Activated CD4-positive, alpha-beta T cell treated with anti-CD3 and anti-CD28 coated beads, Interleukin-2, amount 50 U/mL, for 48 hours (primary cell): ENCODE data around the gene TMEM116.
"Not testable (repeated sequence)": the region's sequence is repeated elsewhere in the genome, so short reads cannot be mapped to it uniquely, and the experiment has no call there.

Source experiments
- DNase-seq, 2 experiments: peaks; one replicate each; pipeline ENCODE4 v3.0.0-alpha.2; 2020

TMEM116 gene

DNA sequence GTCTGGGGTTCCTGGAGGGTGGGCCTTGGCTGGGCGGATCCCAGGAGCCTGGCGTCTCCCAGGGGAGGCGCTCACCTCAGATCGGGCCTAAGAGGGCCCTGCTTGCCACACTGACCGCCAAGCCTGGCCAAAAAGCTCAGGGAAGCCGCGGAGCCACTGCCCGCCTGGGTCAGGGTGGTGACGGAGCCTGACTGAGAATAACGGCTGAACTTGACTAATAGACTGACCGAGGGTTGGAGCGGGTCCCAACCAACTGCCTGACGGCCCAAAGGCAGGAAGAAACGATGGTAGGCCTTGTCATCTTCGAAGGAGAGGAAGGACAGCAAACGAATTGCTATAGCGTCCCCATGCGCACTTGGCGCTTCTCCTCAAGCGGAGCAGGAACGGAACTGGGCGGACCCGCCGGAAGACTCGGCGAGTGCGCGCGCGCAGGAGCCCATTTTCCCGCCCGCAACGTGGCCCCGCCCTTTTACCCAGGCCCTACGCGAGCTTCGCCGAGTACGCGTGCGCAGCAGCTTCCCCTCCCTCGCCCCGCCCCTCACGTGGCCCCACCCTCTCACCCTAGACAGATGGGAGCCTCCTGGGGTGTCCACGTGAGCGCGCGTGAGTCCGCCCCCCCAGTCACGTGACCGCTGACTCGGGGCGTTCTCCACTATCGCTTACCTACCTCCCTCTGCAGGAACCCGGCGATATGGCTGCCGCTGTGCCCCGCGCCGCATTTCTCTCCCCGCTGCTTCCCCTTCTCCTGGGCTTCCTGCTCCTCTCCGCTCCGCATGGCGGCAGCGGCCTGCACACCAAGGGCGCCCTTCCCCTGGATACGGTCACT is at the start of gene TMEM116, which contains the start of gene ERP29:
TMEM116 (minus strand) TSS at position 391 of the 826 bp plus-strand sequence. CDS start 7,895 bp downstream, outside the sequence.
ERP29 (plus strand) TSS at position 652 of the 826 bp plus-strand sequence; CDS start at position 692, 40 bp downstream.
- peak; percentile 100 for DNase-seq

DNA sequence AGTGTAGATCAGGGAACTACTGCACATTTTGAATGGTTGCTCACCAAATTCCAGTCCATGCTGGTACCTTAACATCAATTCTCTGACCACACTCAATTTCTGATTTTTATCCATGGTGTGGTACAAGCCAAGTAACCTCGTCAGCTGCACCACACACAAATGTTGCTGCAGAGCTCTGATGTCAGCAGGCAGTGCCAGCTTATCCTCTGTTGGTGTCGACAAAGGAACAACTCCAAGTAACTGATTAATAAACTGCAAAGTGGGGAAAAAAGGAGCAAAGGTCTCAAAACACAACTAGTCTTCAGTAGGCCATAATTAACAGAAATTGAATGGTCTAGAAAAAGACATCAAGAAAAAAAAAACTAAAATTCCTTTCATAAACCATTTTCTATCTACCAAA is 48.2 kb upstream of the TMEM116 start:
- no peak for DNase-seq

DNA sequence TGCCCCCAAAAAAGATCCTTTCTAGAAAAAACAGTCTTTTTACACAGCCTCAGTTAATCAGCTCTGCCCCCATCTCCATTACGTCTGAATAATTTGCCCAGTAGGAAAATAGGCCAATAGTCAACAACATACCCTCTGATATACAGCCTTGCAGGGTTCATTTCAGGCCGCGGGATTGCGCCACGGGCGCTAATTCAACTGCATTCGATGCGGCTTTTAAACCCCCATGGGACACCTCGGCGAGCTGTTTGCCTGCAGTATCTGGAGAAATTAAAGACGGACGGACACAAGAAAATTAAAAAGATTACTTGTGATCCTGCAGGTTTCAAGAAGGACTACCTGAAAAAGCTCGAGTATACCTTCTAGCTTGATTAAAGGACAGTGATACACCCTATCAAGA is 36.4 kb upstream of the TMEM116 start:
- DNase-seq: no peak

DNA sequence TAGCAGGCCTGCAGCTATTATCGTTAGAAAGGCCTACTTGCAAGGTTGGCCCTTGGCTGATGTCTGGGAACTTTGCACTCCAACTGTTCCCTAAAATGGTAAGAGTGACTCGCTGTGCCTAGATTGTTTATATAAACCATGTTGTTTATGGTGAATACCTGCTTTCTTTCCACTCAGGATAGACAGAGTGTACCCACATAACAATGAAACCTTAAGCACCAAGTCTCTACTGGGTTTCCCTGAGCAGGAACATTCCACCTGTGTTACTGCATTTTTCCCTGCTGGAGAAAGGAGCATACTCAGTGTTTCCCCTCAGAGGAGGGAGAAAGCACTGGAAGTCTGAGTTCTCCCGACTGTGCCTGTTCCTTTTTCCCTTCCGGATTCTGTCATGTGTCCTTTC is 33.0 kb upstream of the TMEM116 start:
- no peak for DNase-seq

- not testable (repeated sequence) for DNase-seq
Observed at GRCh38 chr12:112036614-112037013, 23.6 kb upstream of the TMEM116 start.

DNA sequence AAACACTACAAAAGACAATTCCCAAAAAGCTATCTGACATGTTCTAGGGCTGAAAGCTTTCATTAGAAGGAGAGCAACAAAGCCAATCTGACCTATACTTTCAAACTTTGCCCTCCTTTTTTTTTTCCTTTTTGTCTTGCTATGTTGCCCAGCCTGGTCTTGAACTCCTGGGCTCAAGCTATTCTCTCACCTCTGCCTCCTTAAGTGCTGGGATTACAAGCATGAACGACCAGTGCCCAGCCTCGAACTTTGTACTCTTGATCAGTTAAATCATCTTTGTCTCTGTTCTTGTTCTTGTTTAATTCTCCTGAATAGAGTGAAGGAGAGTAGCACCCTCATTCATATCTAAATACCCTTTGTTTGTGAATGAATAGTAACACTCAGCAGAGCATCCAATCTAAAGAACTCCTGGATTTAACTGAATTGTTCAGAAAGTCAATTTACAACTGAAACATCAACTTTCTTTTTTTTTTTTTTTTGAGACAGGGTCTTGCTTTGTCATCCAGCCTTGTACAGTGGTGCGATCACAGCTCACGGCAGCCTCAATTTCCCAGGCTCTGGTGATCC is 22.3 kb upstream of the TMEM116 start:
- DNase-seq: no peak

DNA sequence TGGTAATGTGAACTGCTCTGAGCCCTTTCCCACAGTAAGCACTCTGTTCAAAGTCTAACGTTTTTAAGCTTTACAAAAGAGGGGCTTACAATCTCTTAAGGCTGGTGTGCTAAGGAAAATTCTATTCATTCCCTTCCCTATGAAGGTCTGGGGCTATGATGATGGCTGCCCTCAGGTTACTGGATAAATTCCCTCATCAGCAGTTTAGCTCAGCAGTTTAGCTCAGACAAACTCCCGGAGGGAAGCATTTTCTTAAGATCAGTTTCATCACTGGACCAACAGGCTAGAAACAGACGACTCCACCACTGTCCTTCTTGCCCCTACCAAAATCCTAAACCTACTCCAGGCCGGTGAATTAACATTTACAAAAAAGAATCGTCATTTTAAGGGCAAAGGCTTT is 19.3 kb upstream of the TMEM116 start:
- DNase-seq: no peak

DNA sequence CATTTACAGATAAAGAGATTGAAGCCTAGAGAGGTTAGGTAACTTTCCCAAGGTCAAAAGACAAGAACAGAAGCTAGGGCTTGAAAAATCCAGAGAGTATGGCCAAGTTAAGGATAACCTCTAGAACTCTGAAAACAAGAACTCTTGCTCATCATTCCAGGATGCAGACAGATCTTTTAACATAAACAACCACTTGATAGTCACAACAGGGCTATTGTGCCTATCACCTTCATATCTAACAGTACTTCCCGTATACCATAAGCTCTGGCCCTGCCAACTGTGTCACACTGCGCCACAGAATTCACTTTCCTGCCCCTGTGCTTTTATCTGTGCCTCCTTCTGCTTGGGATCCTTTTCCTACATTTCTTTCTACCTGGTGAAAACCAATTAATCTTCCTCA is 18.5 kb upstream of the TMEM116 start:
- no peak for DNase-seq

GRCh38 chr12:112029301-112029700 is 16.3 kb upstream of the TMEM116 start:
- DNase-seq: no peak

DNA sequence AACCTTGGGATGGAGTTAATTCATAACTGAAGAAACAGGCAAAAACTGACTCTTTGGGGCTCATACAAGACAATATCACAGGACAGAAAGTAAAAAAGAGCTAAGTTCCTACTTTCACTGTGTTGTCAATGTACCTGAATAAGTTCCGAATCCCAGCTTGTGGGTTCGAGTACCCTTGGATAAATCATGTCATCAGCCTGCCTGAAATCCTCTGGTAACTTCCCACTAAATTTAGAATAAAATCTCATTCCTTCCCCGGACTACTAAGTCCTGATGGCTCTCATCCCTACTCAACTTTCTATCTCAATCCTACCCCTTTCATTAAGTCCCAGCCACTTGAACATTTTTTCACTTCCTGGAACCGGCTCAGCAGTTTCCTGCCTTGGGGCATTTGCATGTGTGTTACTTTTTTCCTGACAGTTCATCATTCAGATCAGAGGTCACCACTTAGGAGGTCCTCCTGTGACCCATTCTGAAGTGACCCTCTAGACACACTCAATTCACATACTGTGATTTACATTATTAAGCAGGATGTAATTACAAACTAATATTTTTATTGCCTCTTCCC is 12.9 kb upstream of the TMEM116 start:
- DNase-seq: no peak

- DNase-seq: no peak
Observed at GRCh38 chr12:112023759-112024396, 10.9 kb upstream of the TMEM116 start.

GRCh38 chr12:112022241-112023016 is 9.5 kb upstream of the TMEM116 start:
- DNase-seq: no peak

DNA sequence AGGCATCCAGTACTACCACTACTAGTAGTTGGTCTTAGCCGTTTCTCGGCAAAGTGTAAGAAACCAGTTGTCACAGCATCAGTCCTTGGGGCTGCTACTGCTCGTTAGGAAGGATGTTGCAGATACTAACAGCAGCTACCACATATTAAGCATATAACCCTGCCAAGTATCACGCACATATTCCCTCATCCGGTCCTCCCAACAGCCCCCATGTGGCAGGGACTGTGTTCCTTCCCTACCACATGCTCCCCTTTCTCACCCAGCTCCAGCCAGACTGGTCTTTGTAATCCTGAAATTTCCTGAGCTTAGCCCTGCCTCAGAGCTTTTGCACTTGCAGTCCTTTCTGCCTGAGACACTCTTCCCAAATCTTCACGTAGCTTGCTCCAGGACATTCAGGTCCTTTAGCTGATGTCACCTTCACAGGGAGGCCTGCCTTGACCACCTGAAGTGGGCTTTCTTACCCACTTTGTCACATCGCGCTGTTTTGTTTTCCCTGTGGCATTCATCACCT is 8.0 kb upstream of the TMEM116 start:
- no peak for DNase-seq

DNA sequence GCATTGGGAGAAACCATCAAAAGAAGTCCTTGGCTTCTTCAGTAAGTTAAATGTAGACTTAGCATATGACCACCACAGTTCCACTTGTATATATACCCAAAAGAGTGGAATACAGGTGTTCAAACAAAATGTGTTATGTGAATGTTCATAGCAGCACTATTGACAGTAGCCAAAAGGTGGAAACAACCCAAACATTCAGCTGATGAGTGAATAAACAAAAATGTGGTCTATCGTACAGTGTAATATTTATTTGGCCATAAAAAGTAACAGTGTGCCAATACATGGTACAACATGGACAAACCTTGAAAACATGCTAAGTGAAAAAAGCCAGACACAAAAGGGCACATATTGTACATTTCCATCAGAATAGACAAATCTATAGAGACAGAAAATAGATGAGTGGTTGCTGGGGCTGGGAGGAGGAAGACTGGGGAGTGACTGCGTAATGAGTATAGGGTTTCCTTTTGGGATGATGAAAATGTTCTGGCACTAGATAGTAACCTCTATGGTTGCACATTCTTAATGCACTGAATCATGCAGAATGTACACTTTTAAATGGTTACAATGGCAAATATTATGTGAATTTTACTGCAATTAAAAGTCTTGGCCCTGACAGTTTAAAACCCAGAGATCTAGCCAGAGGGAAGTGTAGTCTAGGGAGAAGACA is 5.7 kb upstream of the TMEM116 start:
- DNase-seq: no peak

DNA sequence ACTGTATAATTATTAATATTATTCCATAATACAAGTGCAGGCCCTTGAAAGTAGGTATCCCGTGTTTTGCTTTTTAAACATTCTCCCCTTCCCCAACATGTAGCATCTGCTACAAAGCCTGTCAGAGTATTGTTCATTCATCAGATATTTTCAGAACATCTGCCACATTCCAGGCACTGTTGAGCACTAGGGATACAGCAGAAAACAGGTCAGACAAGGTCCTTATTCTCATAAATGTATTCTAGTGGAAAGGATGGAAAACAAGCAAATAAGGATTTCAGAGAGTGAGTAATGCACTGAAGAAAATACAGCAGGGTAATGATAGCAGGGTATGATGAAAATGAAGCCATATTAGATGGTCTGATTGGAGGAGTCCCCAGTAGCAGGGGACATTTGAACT is 4.1 kb upstream of the TMEM116 start:
- DNase-seq: no peak

DNA sequence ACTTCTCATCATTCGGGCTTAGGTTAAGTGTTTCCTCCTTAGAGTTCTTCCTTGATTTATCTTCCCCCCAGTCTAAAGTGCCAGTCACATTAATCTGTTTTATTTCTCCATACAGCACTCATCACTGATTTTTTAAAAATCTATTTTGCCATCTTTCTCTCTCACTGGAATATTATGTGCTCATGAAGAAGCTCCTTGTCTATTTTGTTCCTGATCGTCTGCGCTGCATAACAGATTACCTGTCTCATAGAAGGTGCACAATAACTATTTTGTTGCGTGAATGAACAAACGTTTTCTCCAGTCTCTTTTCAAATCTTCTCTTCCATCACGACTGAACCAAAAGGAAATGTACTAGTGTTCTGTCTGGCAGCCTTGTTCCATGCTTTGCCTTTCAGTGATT is 3.0 kb upstream of the TMEM116 start:
- DNase-seq: no peak

DNA sequence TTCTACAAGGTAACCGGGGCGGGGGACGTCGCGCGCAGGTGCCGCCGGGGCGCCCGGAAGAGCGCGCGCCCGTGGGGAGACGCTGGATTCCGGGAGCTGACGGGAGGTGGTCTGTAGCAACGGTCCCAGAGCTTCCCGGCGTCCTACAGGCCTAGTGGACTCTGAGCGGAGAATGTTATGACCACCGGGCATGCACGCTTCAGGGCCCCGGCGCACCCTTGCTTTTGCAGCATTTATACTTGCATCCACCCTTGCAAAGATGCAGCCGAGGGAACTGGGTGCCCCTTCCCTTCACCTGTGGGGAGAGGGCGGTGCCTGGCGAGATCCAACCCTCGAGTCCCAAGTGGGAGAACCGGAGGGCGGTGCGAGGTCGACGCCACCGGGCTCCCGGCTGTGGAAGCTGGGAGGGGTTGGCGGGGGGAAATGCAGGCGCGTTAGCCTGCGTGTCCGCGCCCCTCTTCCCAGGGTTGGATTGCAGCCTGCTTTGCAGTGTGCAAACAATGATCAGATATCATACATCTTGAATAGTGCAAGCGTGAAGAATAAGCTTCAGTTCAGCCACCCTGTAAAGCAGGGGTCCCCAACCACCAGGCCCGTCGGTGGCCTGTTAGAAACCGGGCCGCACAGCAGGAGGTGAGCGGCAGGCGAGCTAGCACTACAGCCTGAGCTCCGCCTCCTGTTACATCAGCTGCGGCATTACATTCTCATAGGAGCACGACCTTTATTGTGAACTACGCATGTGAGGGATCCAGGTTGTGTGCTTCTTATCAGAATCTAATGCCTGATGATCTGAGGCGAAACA is 837 bp upstream of the TMEM116 start:
- DNase-seq: peak; percentile 68 to 75

DNA sequence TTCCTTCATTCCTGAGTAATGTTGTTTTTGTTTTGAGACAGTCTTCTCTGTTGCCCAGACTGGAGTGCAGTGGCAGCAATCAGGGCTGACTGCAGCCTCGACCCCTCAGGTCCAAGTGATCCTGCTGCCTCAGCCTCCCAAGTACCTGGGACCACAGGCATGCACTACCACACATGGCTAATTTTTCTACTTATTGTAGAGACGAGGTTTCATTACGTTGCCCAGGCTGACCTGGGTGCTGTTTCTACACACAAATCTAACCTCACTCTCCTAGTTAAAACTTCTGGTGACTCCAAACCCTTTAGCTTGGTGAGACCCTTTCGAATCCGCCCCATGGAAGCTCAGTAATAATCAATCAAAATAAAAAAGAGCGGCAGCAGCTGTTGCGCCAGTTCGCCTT is 1.3 kb downstream of the TMEM116 start:
- DNase-seq: no peak

- DNase-seq: no peak
Observed at GRCh38 chr12:112010415-112011344, 2.3 kb downstream of the TMEM116 start.

- DNase-seq: not testable (repeated sequence)
Observed at GRCh38 chr12:112009596-112009995, 3.4 kb downstream of the TMEM116 start.
